ENCODE results near the gene SLC35F3. TPM values are rescaled to one million over a fixed set of nuclear protein-coding genes. Genes with fewer than 3 reads are reported as not detected.

Gene SLC35F3
- total and polyA plus RNA-seq, 7 experiments from 2014 or later, result 0.11 to 15.2 (median 0.96) TPM; not detected in 2

- peak overlapping the region; percentile 67 for H3K27ac ChIP-seq (ENCODE audit: low read depth, low read length)
- intact Hi-C loops (cut with micrococcal nuclease), result loop anchor here (1.0 to 2.0 kb wide), 7 partner anchors 16 to 112 kb away; partner anchors contain the start of gene COA6 (in 1 of the 2)
These were observed 422.3 kb downstream of the SLC35F3 start for GRCh38 chr1:234326497-234327366.

GRCh38 chr1:234327577-234328164 is 423.2 kb downstream of the SLC35F3 start:
- Mint-ChIP-seq H3K27me3 (peaks cover 4 to 31% (median 21%) of the 10 kb centered on the region in 5 donors), H3K4me1 (peaks cover 23 to 29% (median 25%) of the 10 kb centered on the region in 7 donors), H3K9me3 (no peaks in the 10 kb centered on the region), H3K27ac (no peak overlapping the region), H3K4me3 (no peak overlapping the region), H3K36me3 (no peaks in the 10 kb centered on the region)
- Histone ChIP-seq H3K4me3 (ENCODE audit: low read length) (no peak overlapping the region), H3K4me1 (ENCODE audit: control insufficient read depth in 2 of 2, insufficient read depth in 2 of 2, low read length in 2 of 2) (peaks cover 0 to 4% of the 10 kb centered on the region in 2 donors), H3K9me3 (ENCODE audit: control insufficient read depth in 2 of 3, low read length in 3 of 3) (no peaks in the 10 kb centered on the region), H3K36me3 (ENCODE audit: control insufficient read depth in 2 of 3, insufficient read depth in 3 of 3, low read length in 3 of 3) (no peaks in the 10 kb centered on the region), H3K27ac (ENCODE audit: low read depth, low read length) (no peak overlapping the region), H3K27me3 (ENCODE audit: control insufficient read depth in 2 of 2, insufficient read depth in 2 of 2, low read length in 2 of 2) (no peaks in the 10 kb centered on the region)
- intact Hi-C loops (cut with micrococcal nuclease), result loop anchor here (2.0 kb wide), 4 partner anchors 29 to 113 kb away; no protein-coding TSS in a partner anchor
- DNase-seq (no peak), ATAC-seq (no peak)
- ChIA-PET CTCF (interaction anchor here (0.6 to 3.9 kb wide), 6 partner anchors 12 to 1688 kb away, joined by 3 to 16 read pairs (median 4); no protein-coding TSS in a partner anchor), POLR2A (interaction anchor here (0.9 to 1.2 kb wide), 1 partner anchor 45 kb away, joined by 5 to 8 read pairs; the partner anchor contains the start of gene COA6)

More at GRCh38 chr1:234326497-234327366, 422.3 kb downstream of the SLC35F3 start:
- H3K4me1 ChIP-seq (ENCODE audit: control insufficient read depth in 2 of 2, insufficient read depth in 2 of 2, low read length in 2 of 2), result peaks cover 0 to 4% of the 10 kb centered on the region in 2 donors
- peak overlapping the region; percentile 64 for H3K4me3 ChIP-seq (ENCODE audit: low read length)
- no peaks in the 10 kb centered on the region for H3K27me3 ChIP-seq (ENCODE audit: control insufficient read depth in 2 of 2, insufficient read depth in 2 of 2, low read length in 2 of 2)
- no peaks in the 10 kb centered on the region for H3K9me3 ChIP-seq (ENCODE audit: control insufficient read depth in 2 of 3, low read length in 3 of 3)
- no peaks in the 10 kb centered on the region for H3K36me3 ChIP-seq (ENCODE audit: control insufficient read depth in 2 of 3, insufficient read depth in 3 of 3, low read length in 3 of 3)
- Mint-ChIP-seq H3K36me3 (peaks cover 0 to 4% (median 0%) of the 10 kb centered on the region in 5 donors), H3K4me1 (peaks cover 23 to 36% (median 30%) of the 10 kb centered on the region in 7 donors), H3K27me3 (peaks cover 4 to 23% (median 12%) of the 10 kb centered on the region in 5 donors), H3K9me3 (no peaks in the 10 kb centered on the region), H3K27ac (peak overlapping the region; percentile 41 to 99 (median 85)), H3K4me3 (peak overlapping the region; percentile 76 to 94 (median 90))
- ATAC-seq (peak; percentile 92), DNase-seq (peak; percentile 32 to 79 (median 67))
- CTCF ChIA-PET, result interaction anchor here (0.8 to 3.9 kb wide), 10 partner anchors 9 to 86 kb away, joined by 3 to 16 read pairs (median 4); partner anchors contain the start of gene COA6
- POLR2A ChIA-PET, result interaction anchor here (0.6 to 1.2 kb wide), 4 partner anchors 30 to 49 kb away, joined by 3 to 8 read pairs (median 3); partner anchors contain the start of gene COA6

GRCh38 chr1:234330843-234331215 is 426.4 kb downstream of the SLC35F3 start:
- CTCF ChIA-PET, result no interaction called here
- no peaks in the 10 kb centered on the region for H3K36me3 Mint-ChIP-seq
- Histone ChIP-seq H3K36me3 (ENCODE audit: control insufficient read depth in 2 of 3, insufficient read depth in 3 of 3, low read length in 3 of 3) (no peaks in the 10 kb centered on the region), H3K4me3 (ENCODE audit: low read length) (no peak overlapping the region), H3K27ac (ENCODE audit: low read depth, low read length) (no peak overlapping the region), H3K27me3 (ENCODE audit: control insufficient read depth in 2 of 2, insufficient read depth in 2 of 2, low read length in 2 of 2) (no peaks in the 10 kb centered on the region), H3K4me1 (ENCODE audit: control insufficient read depth in 2 of 2, insufficient read depth in 2 of 2, low read length in 2 of 2) (peaks cover 0 to 4% of the 10 kb centered on the region in 2 donors), H3K9me3 (ENCODE audit: control insufficient read depth in 2 of 3, low read length in 3 of 3) (no peaks in the 10 kb centered on the region)
- H3K27me3 Mint-ChIP-seq, result peaks cover 4 to 26% (median 21%) of the 10 kb centered on the region in 5 donors
- H3K4me3 Mint-ChIP-seq, result no peak overlapping the region
- ATAC-seq, result no peak
- DNase-seq, result no peak
- POLR2A ChIA-PET, result interaction anchor here (0.9 kb wide), 1 partner anchor 16 kb away, joined by 3 read pairs; no protein-coding TSS in a partner anchor
- H3K27ac Mint-ChIP-seq, result peak overlapping the region in 1 of 9 donors; percentile 26
- peaks cover 0 to 12% (median 2%) of the 10 kb centered on the region in 11 donors for H3K9me3 Mint-ChIP-seq
- H3K4me1 Mint-ChIP-seq, result peaks cover 10 to 18% (median 12%) of the 10 kb centered on the region in 7 donors
- intact Hi-C loops (cut with micrococcal nuclease), result no loop called here

GRCh38 chr1:234331507-234331906 is 427.0 kb downstream of the SLC35F3 start:
- Mint-ChIP-seq H3K27me3 (peaks cover 4 to 27% (median 21%) of the 10 kb centered on the region in 5 donors), H3K36me3 (no peaks in the 10 kb centered on the region), H3K9me3 (peaks cover 0 to 19% (median 7%) of the 10 kb centered on the region in 11 donors), H3K4me1 (peaks cover 5 to 14% (median 5%) of the 10 kb centered on the region in 7 donors), H3K27ac (no peak overlapping the region), H3K4me3 (no peak overlapping the region)
- no peak overlapping the region for H3K4me3 ChIP-seq (ENCODE audit: low read length)
- intact Hi-C loops (cut with micrococcal nuclease), result no loop called here
- POLR2A ChIA-PET, result interaction anchor here (0.9 kb wide), 1 partner anchor 15 kb away, joined by 3 read pairs; no protein-coding TSS in a partner anchor
- ATAC-seq, result peak; percentile 35
- H3K27ac ChIP-seq (ENCODE audit: low read depth, low read length), result no peak overlapping the region
- H3K36me3 ChIP-seq (ENCODE audit: control insufficient read depth in 2 of 3, insufficient read depth in 3 of 3, low read length in 3 of 3), result no peaks in the 10 kb centered on the region
- CTCF ChIA-PET, result no interaction called here
- no peaks in the 10 kb centered on the region for H3K27me3 ChIP-seq (ENCODE audit: control insufficient read depth in 2 of 2, insufficient read depth in 2 of 2, low read length in 2 of 2)
- no peaks in the 10 kb centered on the region for H3K9me3 ChIP-seq (ENCODE audit: control insufficient read depth in 2 of 3, low read length in 3 of 3)
- H3K4me1 ChIP-seq (ENCODE audit: control insufficient read depth in 2 of 2, insufficient read depth in 2 of 2, low read length in 2 of 2), result peaks cover 0 to 4% of the 10 kb centered on the region in 2 donors
- no peak for DNase-seq

- ATAC-seq (no peak), DNase-seq (no peak)
- POLR2A ChIA-PET, result interaction anchor here (0.8 kb wide), 1 partner anchor 1040 kb away, joined by 3 read pairs; no protein-coding TSS in a partner anchor
- Mint-ChIP-seq H3K9me3 (peaks cover 0 to 50% (median 25%) of the 10 kb centered on the region in 11 donors), H3K27ac (no peak overlapping the region), H3K36me3 (peaks cover 0 to 10% (median 5%) of the 10 kb centered on the region in 5 donors), H3K4me1 (peaks cover 0 to 6% (median 0%) of the 10 kb centered on the region in 7 donors), H3K27me3 (peaks cover 1 to 57% (median 13%) of the 10 kb centered on the region in 5 donors), H3K4me3 (no peak overlapping the region)
- Histone ChIP-seq H3K4me3 (ENCODE audit: low read length) (no peak overlapping the region), H3K27me3 (ENCODE audit: control insufficient read depth in 2 of 2, insufficient read depth in 2 of 2, low read length in 2 of 2) (no peaks in the 10 kb centered on the region), H3K36me3 (ENCODE audit: control insufficient read depth in 2 of 3, insufficient read depth in 3 of 3, low read length in 3 of 3) (no peaks in the 10 kb centered on the region), H3K4me1 (ENCODE audit: control insufficient read depth in 2 of 2, insufficient read depth in 2 of 2, low read length in 2 of 2) (no peaks in the 10 kb centered on the region), H3K27ac (ENCODE audit: low read depth, low read length) (no peak overlapping the region), H3K9me3 (ENCODE audit: control insufficient read depth in 2 of 3, low read length in 3 of 3) (no peaks in the 10 kb centered on the region)
- intact Hi-C loops (cut with micrococcal nuclease), result no loop called here
- CTCF ChIA-PET, result interaction anchor here (0.6 to 1.0 kb wide), 2 partner anchors 9 to 11 kb away, joined by 3 to 4 read pairs; no protein-coding TSS in a partner anchor
These were observed 431.9 kb downstream of the SLC35F3 start for GRCh38 chr1:234336359-234336758.

- H3K4me1 Mint-ChIP-seq, result peaks cover 0 to 3% (median 0%) of the 10 kb centered on the region in 7 donors
- CTCF ChIA-PET, result interaction anchor here (1.0 kb wide), 1 partner anchor 10 kb away, joined by 3 read pairs; no protein-coding TSS in a partner anchor
- Histone ChIP-seq H3K9me3 (ENCODE audit: control insufficient read depth in 2 of 3, low read length in 3 of 3) (no peaks in the 10 kb centered on the region), H3K36me3 (ENCODE audit: control insufficient read depth in 2 of 3, insufficient read depth in 3 of 3, low read length in 3 of 3) (no peaks in the 10 kb centered on the region), H3K4me1 (ENCODE audit: control insufficient read depth in 2 of 2, insufficient read depth in 2 of 2, low read length in 2 of 2) (no peaks in the 10 kb centered on the region), H3K27ac (ENCODE audit: low read depth, low read length) (no peak overlapping the region), H3K27me3 (ENCODE audit: control insufficient read depth in 2 of 2, insufficient read depth in 2 of 2, low read length in 2 of 2) (no peaks in the 10 kb centered on the region), H3K4me3 (ENCODE audit: low read length) (no peak overlapping the region)
- no peak overlapping the region for H3K4me3 Mint-ChIP-seq
- intact Hi-C loops (cut with micrococcal nuclease), result no loop called here
- peaks cover 0 to 50% (median 25%) of the 10 kb centered on the region in 11 donors for H3K9me3 Mint-ChIP-seq
- H3K27me3 Mint-ChIP-seq, result peaks cover 0 to 51% (median 6%) of the 10 kb centered on the region in 5 donors
- ATAC-seq, result no peak
- H3K27ac Mint-ChIP-seq, result no peak overlapping the region
- DNase-seq, result no peak
- POLR2A ChIA-PET, result interaction anchor here (0.7 kb wide), 1 partner anchor 1285 kb away, joined by 3 read pairs; no protein-coding TSS in a partner anchor
- peaks cover 0 to 10% (median 5%) of the 10 kb centered on the region in 5 donors for H3K36me3 Mint-ChIP-seq
These were observed 432.8 kb downstream of the SLC35F3 start for GRCh38 chr1:234337233-234337632.
